ENCODE measurements around the gene CHST9.

The CHST9 gene

GRCh38 chr18:26863921-26864497 lies 321.1 kb downstream of the CHST9 start:
- DNase-seq = no peak

GRCh38 chr18:26863122-26863879 lies 321.8 kb downstream of the CHST9 start:
- DNase-seq = no peak

GRCh38 chr18:26862084-26862483 lies 323.0 kb downstream of the CHST9 start:
- DNase-seq = no peak
